GM12874 (cell line): ENCODE measurements around the gene SPIRE1.

ENCODE experiments used
- TF ChIP-seq, protein P1 (sequence below): IDR thresholded peaks from 2 replicates; pipeline ENCODE4 v1.5.1; 2011; ENCODE audit warnings: low read depth, mild to moderate bottlenecking, control low read depth, low read length, moderate library complexity; ENCODE audit not compliant: insufficient read depth

Gene SPIRE1

DNA sequence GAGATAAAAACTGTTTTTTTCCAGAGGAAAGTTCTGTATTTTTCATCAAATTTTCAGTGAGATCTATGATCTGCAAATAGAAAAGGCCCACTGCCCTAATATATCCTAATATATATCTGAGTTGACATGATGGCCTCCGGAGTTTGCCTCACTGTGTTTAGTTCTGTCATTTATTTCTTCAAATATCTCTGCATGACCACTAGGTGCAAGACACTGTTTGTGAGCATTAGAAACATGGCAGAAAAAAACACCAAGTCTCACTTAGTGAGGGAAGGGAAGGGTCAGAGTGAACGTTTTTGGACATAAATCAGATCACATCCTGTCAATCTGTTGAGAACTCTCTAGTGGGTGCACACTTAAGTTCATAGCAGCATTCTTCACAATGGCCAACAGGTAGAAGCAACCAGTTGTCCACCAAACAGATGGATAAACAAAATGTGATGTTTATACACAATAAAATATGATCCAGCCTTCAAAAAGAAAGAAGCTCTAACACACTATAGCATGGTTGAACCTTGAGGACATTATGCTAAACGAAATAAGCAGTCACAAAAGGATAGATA is 53.4 kb downstream of the SPIRE1 start:
- TF ChIP-seq, protein P1, sequence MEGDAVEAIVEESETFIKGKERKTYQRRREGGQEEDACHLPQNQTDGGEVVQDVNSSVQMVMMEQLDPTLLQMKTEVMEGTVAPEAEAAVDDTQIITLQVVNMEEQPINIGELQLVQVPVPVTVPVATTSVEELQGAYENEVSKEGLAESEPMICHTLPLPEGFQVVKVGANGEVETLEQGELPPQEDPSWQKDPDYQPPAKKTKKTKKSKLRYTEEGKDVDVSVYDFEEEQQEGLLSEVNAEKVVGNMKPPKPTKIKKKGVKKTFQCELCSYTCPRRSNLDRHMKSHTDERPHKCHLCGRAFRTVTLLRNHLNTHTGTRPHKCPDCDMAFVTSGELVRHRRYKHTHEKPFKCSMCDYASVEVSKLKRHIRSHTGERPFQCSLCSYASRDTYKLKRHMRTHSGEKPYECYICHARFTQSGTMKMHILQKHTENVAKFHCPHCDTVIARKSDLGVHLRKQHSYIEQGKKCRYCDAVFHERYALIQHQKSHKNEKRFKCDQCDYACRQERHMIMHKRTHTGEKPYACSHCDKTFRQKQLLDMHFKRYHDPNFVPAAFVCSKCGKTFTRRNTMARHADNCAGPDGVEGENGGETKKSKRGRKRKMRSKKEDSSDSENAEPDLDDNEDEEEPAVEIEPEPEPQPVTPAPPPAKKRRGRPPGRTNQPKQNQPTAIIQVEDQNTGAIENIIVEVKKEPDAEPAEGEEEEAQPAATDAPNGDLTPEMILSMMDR, result 0 out of 2 replicates have a peak, but pooled peaks have one; percentile 14

DNA sequence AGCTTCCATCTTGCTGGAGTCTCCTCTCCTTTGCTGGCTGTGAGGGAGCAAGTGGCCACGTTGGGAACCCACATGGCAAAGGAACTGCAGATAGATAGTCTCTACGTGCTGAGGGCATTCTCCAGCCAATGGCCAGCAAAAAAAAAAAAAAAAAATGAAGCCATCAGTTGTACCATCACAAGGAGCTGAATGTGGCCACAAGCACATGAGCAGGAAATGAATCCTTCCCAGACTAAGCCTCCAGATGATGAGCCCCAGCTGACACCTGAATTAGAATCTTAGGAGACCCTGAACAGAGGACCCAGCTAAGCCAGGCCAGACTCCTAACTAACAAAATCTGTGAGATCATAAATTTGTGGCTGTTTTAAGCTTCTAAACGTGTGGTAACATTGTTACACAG is 57.9 kb downstream of the SPIRE1 start:
- TF ChIP-seq, protein P1, result no peak

DNA sequence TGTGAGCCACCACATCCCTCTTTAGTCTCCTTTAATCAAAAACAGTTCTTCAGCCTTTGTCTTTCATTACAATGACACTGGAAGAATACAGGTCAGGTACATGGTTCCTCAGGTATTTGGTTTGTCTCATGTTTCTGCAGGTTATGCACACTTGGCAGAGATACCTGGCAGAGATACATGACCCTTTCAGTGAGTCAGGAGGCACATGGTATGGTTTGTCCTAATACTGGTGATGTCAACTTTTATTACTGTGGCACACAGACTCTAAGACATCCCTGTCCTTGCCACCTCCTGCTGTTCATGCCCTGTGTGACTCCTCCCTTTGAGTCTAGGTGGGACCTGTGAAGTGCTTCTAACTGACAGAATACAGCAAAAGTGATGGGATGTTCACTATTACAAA is 58.4 kb downstream of the SPIRE1 start:
- TF ChIP-seq, protein P1, result no peak

DNA sequence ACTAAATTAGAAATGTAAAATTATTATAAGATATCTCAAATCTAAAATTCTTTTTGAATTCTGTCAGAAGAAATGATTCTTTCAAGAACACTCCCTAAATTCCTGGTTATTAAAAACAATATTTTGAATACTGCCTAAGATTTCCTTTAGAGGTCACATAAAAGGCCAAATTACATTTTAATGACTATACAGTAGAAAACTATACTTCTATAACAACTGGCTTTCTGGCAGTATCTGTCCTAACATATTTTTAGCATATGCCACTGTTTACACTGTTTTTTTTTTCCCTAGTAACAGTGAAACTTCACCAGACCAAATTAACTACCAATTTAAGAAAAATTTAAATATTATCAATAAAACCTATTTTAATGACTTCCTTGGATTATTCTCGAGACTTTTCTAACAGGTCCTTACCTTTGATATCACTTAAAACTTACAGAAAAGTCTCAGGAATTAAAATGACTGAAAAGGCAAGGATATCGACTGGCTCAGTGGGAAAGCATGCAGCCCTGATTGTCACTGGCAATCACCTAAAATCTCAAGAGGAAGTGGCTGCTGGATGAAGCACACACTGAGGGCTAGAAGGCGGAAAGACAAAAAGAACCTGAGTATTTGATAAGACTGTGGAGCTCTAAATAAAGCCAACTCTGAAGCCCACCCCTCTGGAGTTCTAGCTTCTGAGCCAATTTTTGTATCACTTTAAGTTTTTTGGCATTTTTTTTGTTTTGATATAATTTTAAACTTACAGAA is 59.6 kb downstream of the SPIRE1 start:
- TF ChIP-seq, protein P1, result no peak

DNA sequence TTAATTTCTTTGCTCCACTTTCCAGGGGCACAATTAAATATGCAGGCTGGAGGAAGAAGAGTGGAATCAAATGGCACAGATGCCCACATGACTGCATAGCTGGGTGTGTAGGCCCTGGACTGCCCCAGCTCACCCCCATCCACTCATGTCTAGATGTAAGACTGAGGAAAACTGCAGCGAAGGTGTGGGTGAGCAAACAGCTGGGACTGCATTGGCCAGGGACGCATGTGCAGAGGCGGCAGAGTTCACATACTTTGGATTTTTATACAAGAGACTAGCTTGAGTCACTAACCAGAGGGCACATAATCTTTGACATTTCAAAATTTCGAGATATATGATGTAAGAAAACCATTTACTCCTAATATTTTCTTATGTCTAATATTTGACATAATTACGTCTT is 60.1 kb downstream of the SPIRE1 start:
- TF ChIP-seq, protein P1, result no peak

DNA sequence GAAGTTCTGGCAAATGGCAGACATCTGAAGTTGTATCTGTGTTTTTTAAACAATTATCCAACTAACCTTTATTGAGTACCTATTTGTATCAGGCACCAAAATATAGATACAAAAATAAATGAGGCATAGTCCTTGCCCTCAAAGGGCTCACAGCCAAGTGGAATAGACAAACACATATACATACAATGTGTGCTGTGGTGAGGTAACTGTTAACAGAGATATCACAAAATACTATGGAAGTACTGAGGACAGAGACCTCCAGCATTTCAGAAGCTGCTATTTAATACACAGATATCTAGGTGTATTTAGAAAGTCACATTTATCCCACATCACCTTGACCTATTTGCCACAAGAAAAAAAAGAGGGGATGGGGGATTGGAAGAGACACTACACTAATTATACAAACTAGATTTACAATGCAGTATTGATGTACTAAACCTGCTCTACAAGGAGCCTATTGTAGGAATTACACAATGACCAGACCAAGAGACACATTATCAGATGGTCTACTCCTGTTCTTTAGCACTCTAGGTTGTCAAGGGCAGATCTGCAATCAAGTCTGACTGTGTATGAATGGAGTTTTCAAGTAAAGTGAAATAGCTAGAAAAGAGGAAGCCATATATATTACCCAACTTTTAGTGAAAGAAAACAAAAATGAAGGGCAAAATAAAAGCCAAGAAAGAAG is 62.2 kb downstream of the SPIRE1 start:
- TF ChIP-seq, protein P1, result no peak

DNA sequence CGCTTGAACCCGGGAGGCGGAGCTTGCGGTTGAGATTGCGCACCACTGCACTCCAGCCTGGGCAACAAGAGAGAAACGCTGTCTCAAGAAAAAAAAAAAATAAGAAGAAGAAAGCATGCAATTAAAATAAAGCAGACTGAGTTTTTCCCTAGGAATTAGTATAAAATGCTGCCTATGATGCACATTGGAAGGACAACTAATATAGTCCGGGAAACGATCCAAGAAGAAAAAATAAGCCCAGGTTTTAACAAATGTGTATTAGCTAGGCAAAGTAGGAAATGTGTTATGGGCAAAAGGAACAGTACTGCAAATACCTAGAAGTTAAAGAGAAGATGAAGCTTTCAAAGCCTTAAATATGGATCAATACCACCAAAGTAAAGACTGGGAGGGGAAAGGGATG is 64.0 kb downstream of the SPIRE1 start:
- TF ChIP-seq, protein P1, result no peak
